K562 (cell line): ENCODE results near the gene PRPF8. TPM values are rescaled to one million over a fixed set of nuclear protein-coding genes. Genes with fewer than 3 reads are reported as not detected.

Experiments used
- ATAC-seq: fragments of 200-7000 bp; cut with Tn5 transposase; 3 replicates; pipeline ENCODE4 v1.9.1; 2020; ENCODE audit warnings: moderate library complexity
- BruUV-seq: library from RNA; stranded (reverse); fragments of 400-500 nt; replicated peaks from 2 replicates; lab custom pipeline; 2021; lab: Mats Ljungman, UMichigan
- CTCF ChIA-PET: fragments of 300-600 bp; formaldehyde crosslinking; extraction: SDS; loops from one replicate; lab custom pipeline; 2021; ENCODE audit warnings: low intra/inter-chr PET ratio; lab: Yijun Ruan, JAX
- POLR2A ChIA-PET: fragments of 300-600, 350-650 bp; sonication (Branson Sonifier 250); formaldehyde crosslinking; extraction: SDS; loops from one replicate; lab custom pipeline; 2021; ENCODE audit warnings: antibody characterized with exemption, inconsistent platforms; lab: Yijun Ruan, JAX
- DNase-seq, 4 experiments: peaks; one replicate each; pipeline versions ENCODE4 v3.0.0 to v3.0.0-alpha.2; 2011 to 2018; ENCODE audit warnings: low spot score in 3 of 4, mixed read lengths in 3 of 4; ENCODE audit errors: extremely low read depth in 1 of 4
- FAIRE-seq: peaks from 2 replicates; lab custom pipeline; 2011; peaks lifted over from hg19 to GRCh38; lab: Jason Lieb, UNC
- H2AFZ ChIP-seq: 2 replicates; pipeline ENCODE4 v1.6.0; 2011; ENCODE audit warnings: low read depth, low read length, control low read depth, inconsistent platforms
- H3K27ac ChIP-seq: fragments of 200-600 bp; 3 replicates; pipeline ENCODE4 v1.8.0; 2011; ENCODE audit warnings: low read depth, mild to moderate bottlenecking, control low read depth, inconsistent platforms, low read length, moderate library complexity, mixed read lengths; ENCODE audit errors: extremely low read depth
- H3K27me3 ChIP-seq, 2 experiments: fragments of 300-600 bp in 1 of 2; 2 replicates in 1 of 2; 3 replicates in 1 of 2; pipeline versions ENCODE4 v1.6.0 to v1.8.0; 2011; ENCODE audit warnings: inconsistent platforms in 2 of 2, low read length in 2 of 2, mild to moderate bottlenecking in 1 of 2, mixed read lengths in 1 of 2, moderate library complexity in 1 of 2; ENCODE audit not compliant: control insufficient read depth in 2 of 2, insufficient read depth in 2 of 2
- H3K36me3 ChIP-seq: fragments of 300-600 bp; 3 replicates; pipeline ENCODE4 v1.8.0; 2011; ENCODE audit warnings: mild to moderate bottlenecking, low read length, inconsistent platforms; ENCODE audit not compliant: control insufficient read depth, insufficient read depth
- H3K4me1 ChIP-seq, 2 experiments: fragments of 200-600 bp in 1 of 2; replicated peaks in 1 of 2; 2 replicates in 1 of 2; 3 replicates in 1 of 2; pipeline versions ENCODE4 v1.5.1 to v1.8.0; 2011; ENCODE audit warnings: inconsistent platforms in 2 of 2, low read length in 2 of 2, mild to moderate bottlenecking in 1 of 2, mixed read lengths in 1 of 2, moderate library complexity in 1 of 2; ENCODE audit not compliant: control insufficient read depth in 2 of 2, insufficient read depth in 2 of 2
- H3K4me2 ChIP-seq: 2 replicates; pipeline ENCODE4 v1.6.1; 2011; ENCODE audit warnings: low read length, control low read depth, inconsistent platforms, mixed read lengths; ENCODE audit not compliant: insufficient read depth
- H3K4me3 ChIP-seq: fragments of 200-600 bp; sonication (generic), shearing (Covaris generic); 2 replicates; pipeline ENCODE4 v1.5.1; 2016; ENCODE audit warnings: control low read depth, inconsistent platforms
- H3K79me2 ChIP-seq: fragments of 200-600 bp; 3 replicates; pipeline ENCODE4 v1.8.0; 2011; ENCODE audit warnings: low read length, inconsistent platforms; ENCODE audit not compliant: control insufficient read depth, insufficient read depth
- H3K9ac ChIP-seq, 2 experiments: 2 replicates each; pipeline versions ENCODE4 v1.6.0 to v1.6.1; 2011; ENCODE audit warnings: low read depth in 2 of 2, low read length in 2 of 2, control low read depth in 1 of 2, inconsistent platforms in 1 of 2, mild to moderate bottlenecking in 1 of 2, mixed read lengths in 1 of 2; ENCODE audit not compliant: insufficient read depth in 1 of 2
- H3K9me1 ChIP-seq: one replicate; pipeline ENCODE4 v1.6.0; 2011; ENCODE audit warnings: inconsistent platforms, mild to moderate bottlenecking, low read length, moderate library complexity; ENCODE audit not compliant: control insufficient read depth, insufficient read depth
- H3K9me3 ChIP-seq: replicated peaks from 2 replicates; pipeline ENCODE4 v1.5.1; 2011; ENCODE audit warnings: low read depth, low read length, inconsistent platforms; ENCODE audit not compliant: control insufficient read depth, insufficient read depth
- H4K20me1 ChIP-seq: replicated peaks from 2 replicates; pipeline ENCODE4 v1.6.1; 2011; ENCODE audit warnings: low read length, inconsistent platforms, mixed read lengths; ENCODE audit not compliant: control insufficient read depth, insufficient read depth
- ETV1 ChIP-seq: fragments of 450-650 bp; conservative IDR thresholded peaks from 2 replicates; pipeline ENCODE4 v1.6.1; 2016; ENCODE audit warnings: missing genetic modification characterization, control low read depth, low read depth, missing compliant biosample characterization
- POLR2G ChIP-seq: fragments of 200-400 bp; formaldehyde crosslinking; IDR thresholded peaks from 2 replicates; pipeline ENCODE4 v1.6.1; 2017; ENCODE audit warnings: low read depth, mild to moderate bottlenecking, antibody characterized with exemption, low read length, moderate library complexity
- RFX1 ChIP-seq: fragments of 450-650 bp; IDR thresholded peaks from 2 replicates; pipeline ENCODE4 v1.6.1; 2016; ENCODE audit warnings: mild to moderate bottlenecking, moderate library complexity
- SMARCA4 ChIP-seq: fragments of 450-650 bp; IDR thresholded peaks from 2 replicates; pipeline ENCODE4 v1.6.1; 2016
- SRSF7 ChIP-seq: fragments of 200-400 bp; formaldehyde crosslinking; optimal IDR thresholded peaks from 2 replicates; pipeline ENCODE3; 2017; ENCODE audit warnings: mild to moderate bottlenecking, low read depth, low read length
- ZNF175 ChIP-seq: fragments of 200-800 bp; sonication (Bioruptor generic); IDR thresholded peaks from 2 replicates; pipeline ENCODE4 v1.6.1; 2016; ENCODE audit warnings: low read depth, mild to moderate bottlenecking, missing genetic modification characterization, missing compliant biosample characterization
- ZNF316 ChIP-seq: fragments of 450-650 bp; IDR thresholded peaks from 2 replicates; pipeline ENCODE4 v1.6.1; 2016
- WGBS: fragments of 100-300 bp; shearing (Covaris generic); methylation state at CpG from one replicate; pipeline ENCODE4 v1.1.6; 2016; ENCODE audit warnings: low coverage, mixed read lengths; ENCODE audit not compliant: insufficient coverage; ENCODE audit errors: missing lambda C conversion rate; 5-methylcytosine and 5-hydroxymethylcytosine counted together
- in situ Hi-C: fragments of 300-500 bp; cut with MboI; formaldehyde crosslinking; loops from 4 replicates; pipeline ENCODE4 v1.15.0; 2018; ENCODE audit warnings: inconsistent platforms, mixed read lengths
- intact Hi-C: fragments of 100-400 bp; cut with micrococcal nuclease; formaldehyde crosslinking; loops from 2 replicates; pipeline ENCODE4 v1.14.2; 2022
- polyA plus RNA-seq, 8 experiments: library from polyadenylated mRNA; depleted of rRNA in 4 of 8; stranded (reverse) in 5 of 8; unstranded in 3 of 8; fragments of >200 nt; fragmentation: Nextera tagmentation in 2 of 8; fragmentation: Illumina TruSeq in 1 of 8; extraction: Ambion mirVana in 2 of 8; extraction: Trizol in 1 of 8; gene quantifications; 2 replicates each; pipeline versions ENCODE4 v1.2.1 to v1.2.3, GENCODE V29; 2011 to 2014; ENCODE audit warnings: inconsistent platforms in 1 of 8, missing spikeins in 1 of 8
- total RNA-seq, 7 experiments: library from RNA; depleted of rRNA in 6 of 7; stranded (reverse); fragments of >200 nt in 6 of 7; fragmentation: Illumina TruSeq in 2 of 7; extraction: Trizol in 2 of 7; gene quantifications; 2 replicates each; pipeline versions ENCODE4 v1.2.1 to v1.2.3, GENCODE V29; 2011 to 2021; ENCODE audit warnings: low replicate concordance in 1 of 7

PRPF8 gene
- total and polyA plus RNA-seq, 9 of the 15 experiments (the other 6 are each of a cell fraction or from before 2014, with no cell fraction given): 64.3 to 294 (median 85.9) TPM

DNA sequence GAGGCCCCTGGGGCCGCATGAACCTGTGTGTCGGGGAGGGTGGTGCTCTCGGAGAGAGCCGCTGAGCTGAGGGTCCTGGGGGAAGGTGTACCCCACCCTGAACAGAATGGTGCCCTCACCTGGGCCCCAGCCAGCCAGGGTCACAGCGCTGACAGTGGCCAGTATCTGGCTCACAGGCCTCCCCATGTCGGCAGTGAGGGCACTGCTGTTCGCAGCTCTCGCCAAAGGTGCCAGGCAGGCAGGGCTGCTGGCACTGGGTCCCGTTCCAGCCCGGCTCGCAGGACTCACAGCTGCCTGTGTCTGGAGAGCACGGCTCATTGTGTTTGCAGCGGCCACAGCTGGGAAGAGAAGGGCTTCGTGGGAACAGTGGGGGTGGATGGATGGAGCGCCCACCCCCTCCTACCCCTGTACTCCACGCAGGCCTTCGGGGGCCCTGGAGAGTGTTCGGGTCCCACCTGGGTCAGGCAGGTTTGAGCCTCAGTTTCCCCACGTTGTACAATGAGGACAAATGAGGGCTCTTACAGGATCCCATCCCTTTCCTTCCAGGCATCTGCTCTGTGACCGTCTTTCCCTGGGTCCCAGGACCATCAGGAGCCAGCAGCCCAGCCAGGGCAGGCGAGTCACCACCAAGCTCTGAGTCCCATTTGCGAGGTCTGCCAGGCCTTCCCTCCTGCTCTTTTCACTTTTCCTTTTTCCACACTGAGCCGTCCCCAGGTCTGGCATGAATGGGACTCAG lies 44.2 kb downstream of the PRPF8 start:
- Histone ChIP-seq H3K4me2 (no peak overlapping the region), H4K20me1 (no peaks in the 10 kb centered on the region), H3K9me1 (no peaks in the 10 kb centered on the region), H3K27ac (no peak overlapping the region), H3K27me3 (no peaks in the 10 kb centered on the region), H3K79me2 (no peaks in the 10 kb centered on the region), H3K36me3 (no peaks in the 10 kb centered on the region; the same call in 2 of the 3 replicates), H3K9ac (peak overlapping the region in 1 of 2 experiments; percentile 20; a peak in 1 of 4 replicates), H3K9me3 (no peaks in the 10 kb centered on the region), H2AFZ (no peak overlapping the region), H3K4me3 (no peak overlapping the region), H3K4me1 (peaks cover 0 to 46% of the 10 kb centered on the region in 2 experiments; a peak in 2 of 5 replicates)
- no peak for DNase-seq
- TF ChIP-seq ZNF175 (CRISPR knock-in tag) (no peak), POLR2G (peak; percentile 68)
- no peak for ATAC-seq
- ChIA-PET POLR2A (interaction anchor here (1.0 kb wide), 1 partner anchor 124 kb away, joined by 3 read pairs; the partner anchor contains the start of gene INPP5K), CTCF (no interaction called here)
- 50% methylated on average over 22 of the region's 23 CpGs for WGBS
- no TSS peak for BruUV-seq
- no peak for FAIRE-seq
- intact Hi-C loops: no loop called here
- in situ Hi-C loops: no loop called here

DNA sequence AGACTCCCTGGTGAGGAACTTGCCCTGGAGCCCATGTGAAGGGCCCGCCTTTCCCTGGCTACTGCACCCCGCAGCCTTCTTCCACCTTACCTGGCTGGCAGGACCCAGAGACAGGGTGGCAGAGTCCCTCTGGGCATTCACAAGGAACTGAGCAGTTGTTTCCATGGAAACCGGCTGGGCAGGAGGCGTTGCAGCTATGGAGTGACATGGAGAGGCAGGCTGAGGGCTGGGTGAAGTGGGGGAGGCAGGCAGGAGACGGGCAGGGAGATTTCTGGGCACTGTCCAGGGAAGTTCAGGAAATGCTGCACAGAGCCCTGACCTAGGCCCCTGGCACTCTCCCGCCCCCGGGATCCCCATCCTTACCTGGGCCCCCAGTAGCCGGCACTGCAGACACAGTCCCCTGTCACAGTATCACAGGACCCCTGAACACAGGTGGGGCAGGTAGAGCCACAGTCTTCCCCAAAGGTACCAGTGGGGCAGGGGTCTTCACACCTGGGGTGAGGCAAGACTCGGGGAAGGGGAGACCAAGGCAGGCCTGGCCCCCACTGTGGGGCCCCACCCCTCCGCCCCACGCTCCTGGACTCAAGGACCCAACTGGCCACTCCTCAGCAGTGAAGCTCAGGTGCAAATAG lies 45.0 kb downstream of the PRPF8 start:
- no peak for TF ChIP-seq SMARCA4
- TF ChIP-seq RFX1: peak; percentile 68; the same call in 1 of the 2 replicates
- TF ChIP-seq SRSF7: no peak
- no peak for TF ChIP-seq ZNF316
- TF ChIP-seq ETV1 (tag): no peak
- Histone ChIP-seq H3K4me2 (no peak overlapping the region), H3K27ac (no peak overlapping the region), H2AFZ (no peak overlapping the region), H3K4me3 (no peak overlapping the region), H3K9me1 (no peaks in the 10 kb centered on the region), H3K9ac (peak overlapping the region in 1 of 2 experiments; percentile 20; a peak in 1 of 4 replicates), H4K20me1 (no peaks in the 10 kb centered on the region), H3K27me3 (no peaks in the 10 kb centered on the region), H3K36me3 (no peaks in the 10 kb centered on the region), H3K4me1 (peaks cover 0 to 38% of the 10 kb centered on the region in 2 experiments; a peak in 2 of 5 replicates), H3K79me2 (no peaks in the 10 kb centered on the region), H3K9me3 (no peaks in the 10 kb centered on the region)
- DNase-seq: no peak
- in situ Hi-C loops: no loop called here
- intact Hi-C loops: no loop called here
- no peak for ATAC-seq
- POLR2A ChIA-PET: no interaction called here
- no peak for FAIRE-seq
- WGBS: 48% methylated on average over 5 of the region's 11 CpGs
- BruUV-seq: no TSS peak
- CTCF ChIA-PET: no interaction called here
